WTC11 (cell line): ENCODE results near the gene PYGL.

Experiments
- CREB1 ChIP-seq: sonication (generic); formaldehyde crosslinking; IDR thresholded peaks from 2 replicates; pipeline ENCODE4 v1.8.0; 2023; ENCODE audit warnings: mild to moderate bottlenecking, missing genetic modification reagents
- ELF4 ChIP-seq: sonication (generic); formaldehyde crosslinking; IDR thresholded peaks from 2 replicates; pipeline ENCODE4 v1.8.1; 2022; ENCODE audit warnings: low read depth, mild to moderate bottlenecking, moderate library complexity, missing genetic modification reagents
- ESRRA ChIP-seq: sonication (generic); formaldehyde crosslinking; IDR thresholded peaks from 2 replicates; pipeline ENCODE4 v1.8.1; 2022; ENCODE audit warnings: mild to moderate bottlenecking, missing genetic modification reagents, borderline replicate concordance
- JUN ChIP-seq: sonication (generic); formaldehyde crosslinking; IDR thresholded peaks from 2 replicates; pipeline ENCODE4 v1.8.0; 2023; ENCODE audit warnings: mild to moderate bottlenecking, missing genetic modification reagents
- NFYB ChIP-seq: sonication (generic); formaldehyde crosslinking; conservative IDR thresholded peaks from 2 replicates; pipeline ENCODE4 v1.8.0; 2022; ENCODE audit warnings: low read depth, missing genetic modification reagents
- TP53 ChIP-seq: sonication (generic); formaldehyde crosslinking; IDR thresholded peaks from 2 replicates; pipeline ENCODE4 v1.8.1; 2023; ENCODE audit warnings: mild to moderate bottlenecking, missing genetic modification reagents
- ZNF416 ChIP-seq: fragments of 250-450 bp; sonication (Bioruptor Pico); IDR thresholded peaks from 2 replicates; pipeline ENCODE4 v1.9.0; 2021; ENCODE audit warnings: mild to moderate bottlenecking, inconsistent platforms
- TF ChIP-seq, protein P1 (sequence below): fragments of 200-600 bp; IDR thresholded peaks from 2 replicates; pipeline ENCODE4 v1.8.0; 2022; ENCODE audit warnings: antibody characterized with exemption
- TF ChIP-seq, protein P2 (sequence below): sonication (generic); formaldehyde crosslinking; IDR thresholded peaks from 2 replicates; pipeline ENCODE4 v1.8.1; 2023; ENCODE audit warnings: mild to moderate bottlenecking, missing genetic modification reagents, moderate library complexity
- TF ChIP-seq, protein P3 (sequence below): sonication (generic); formaldehyde crosslinking; IDR thresholded peaks from 2 replicates; pipeline ENCODE4 v1.8.1; 2023; ENCODE audit warnings: mild to moderate bottlenecking, moderate library complexity, missing genetic modification reagents

DNA sequence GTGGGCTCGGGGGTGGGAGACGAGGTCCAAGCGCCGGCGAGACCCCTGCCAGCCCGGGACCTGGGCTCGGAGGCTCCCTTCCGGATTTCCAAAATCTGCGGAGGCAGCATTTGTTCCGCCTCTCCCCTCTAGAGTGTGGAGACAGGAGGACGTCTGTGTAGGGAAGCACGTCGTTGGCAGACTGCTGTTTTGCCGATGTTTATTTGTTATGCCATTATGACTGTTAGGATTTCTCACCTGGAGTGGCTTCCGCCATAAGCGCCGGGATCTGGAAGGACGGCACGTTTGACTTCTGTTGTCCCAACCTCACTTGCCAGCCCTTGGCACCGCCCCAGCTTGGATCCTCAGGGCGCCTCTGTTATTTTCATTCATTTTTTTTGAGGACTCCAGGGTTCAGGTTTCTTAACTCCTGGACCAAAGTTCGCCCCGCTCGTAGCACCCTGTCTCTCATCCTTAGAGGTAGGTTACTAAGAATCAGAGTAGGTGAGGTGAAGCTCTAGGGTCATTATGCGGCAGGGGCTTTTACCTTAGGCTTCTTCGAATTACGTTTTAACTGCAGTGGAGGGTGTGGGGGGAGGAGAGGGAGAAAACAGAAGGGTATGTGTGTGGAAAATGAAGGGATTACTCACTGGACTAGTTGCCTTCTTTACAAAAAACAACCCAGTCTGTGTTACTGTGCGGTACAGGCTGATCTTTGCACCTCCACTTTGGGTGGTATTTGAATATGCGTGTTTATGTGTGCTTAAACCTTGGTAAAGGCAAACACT lies 547 bp upstream of the PYGL start:
- no peak for TF ChIP-seq ZNF416 (CRISPR knock-in tag)
- TF ChIP-seq, protein P1, sequence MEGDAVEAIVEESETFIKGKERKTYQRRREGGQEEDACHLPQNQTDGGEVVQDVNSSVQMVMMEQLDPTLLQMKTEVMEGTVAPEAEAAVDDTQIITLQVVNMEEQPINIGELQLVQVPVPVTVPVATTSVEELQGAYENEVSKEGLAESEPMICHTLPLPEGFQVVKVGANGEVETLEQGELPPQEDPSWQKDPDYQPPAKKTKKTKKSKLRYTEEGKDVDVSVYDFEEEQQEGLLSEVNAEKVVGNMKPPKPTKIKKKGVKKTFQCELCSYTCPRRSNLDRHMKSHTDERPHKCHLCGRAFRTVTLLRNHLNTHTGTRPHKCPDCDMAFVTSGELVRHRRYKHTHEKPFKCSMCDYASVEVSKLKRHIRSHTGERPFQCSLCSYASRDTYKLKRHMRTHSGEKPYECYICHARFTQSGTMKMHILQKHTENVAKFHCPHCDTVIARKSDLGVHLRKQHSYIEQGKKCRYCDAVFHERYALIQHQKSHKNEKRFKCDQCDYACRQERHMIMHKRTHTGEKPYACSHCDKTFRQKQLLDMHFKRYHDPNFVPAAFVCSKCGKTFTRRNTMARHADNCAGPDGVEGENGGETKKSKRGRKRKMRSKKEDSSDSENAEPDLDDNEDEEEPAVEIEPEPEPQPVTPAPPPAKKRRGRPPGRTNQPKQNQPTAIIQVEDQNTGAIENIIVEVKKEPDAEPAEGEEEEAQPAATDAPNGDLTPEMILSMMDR, result no peak
- TF ChIP-seq NFYB (CRISPR knock-in tag), result no peak
- no peak for TF ChIP-seq CREB1 (CRISPR knock-in tag)
- no peak for TF ChIP-seq TP53 (CRISPR knock-in tag)
- TF ChIP-seq ESRRA (CRISPR knock-in tag), result no peak
- TF ChIP-seq, protein P2, sequence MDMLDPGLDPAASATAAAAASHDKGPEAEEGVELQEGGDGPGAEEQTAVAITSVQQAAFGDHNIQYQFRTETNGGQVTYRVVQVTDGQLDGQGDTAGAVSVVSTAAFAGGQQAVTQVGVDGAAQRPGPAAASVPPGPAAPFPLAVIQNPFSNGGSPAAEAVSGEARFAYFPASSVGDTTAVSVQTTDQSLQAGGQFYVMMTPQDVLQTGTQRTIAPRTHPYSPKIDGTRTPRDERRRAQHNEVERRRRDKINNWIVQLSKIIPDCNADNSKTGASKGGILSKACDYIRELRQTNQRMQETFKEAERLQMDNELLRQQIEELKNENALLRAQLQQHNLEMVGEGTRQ (CRISPR knock-in tag), result no peak
- TF ChIP-seq JUN (CRISPR knock-in tag), result no peak
- TF ChIP-seq, protein P3, sequence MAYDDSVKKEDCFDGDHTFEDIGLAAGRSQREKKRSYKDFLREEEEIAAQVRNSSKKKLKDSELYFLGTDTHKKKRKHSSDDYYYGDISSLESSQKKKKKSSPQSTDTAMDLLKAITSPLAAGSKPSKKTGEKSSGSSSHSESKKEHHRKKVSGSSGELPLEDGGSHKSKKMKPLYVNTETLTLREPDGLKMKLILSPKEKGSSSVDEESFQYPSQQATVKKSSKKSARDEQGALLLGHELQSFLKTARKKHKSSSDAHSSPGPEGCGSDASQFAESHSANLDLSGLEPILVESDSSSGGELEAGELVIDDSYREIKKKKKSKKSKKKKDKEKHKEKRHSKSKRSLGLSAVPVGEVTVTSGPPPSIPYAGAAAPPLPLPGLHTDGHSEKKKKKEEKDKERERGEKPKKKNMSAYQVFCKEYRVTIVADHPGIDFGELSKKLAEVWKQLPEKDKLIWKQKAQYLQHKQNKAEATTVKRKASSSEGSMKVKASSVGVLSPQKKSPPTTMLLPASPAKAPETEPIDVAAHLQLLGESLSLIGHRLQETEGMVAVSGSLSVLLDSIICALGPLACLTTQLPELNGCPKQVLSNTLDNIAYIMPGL, result no peak; the same call in 1 of the 2 replicates
- no peak for TF ChIP-seq ELF4 (CRISPR knock-in tag)
